ENCODE results near the gene HINT2. TPM values are rescaled to one million over a fixed set of nuclear protein-coding genes. Genes with fewer than 3 reads are reported as not detected.

The HINT2 gene
- polyA plus RNA-seq, 1 donor from 2014 or later: 89.2 TPM

- Mint-ChIP-seq H3K4me3 (peak overlapping the region; percentile 77 to 93 (median 86)), H3K27ac (peak overlapping the region in 2 of 3 donors; percentile 23 to 82), H3K36me3 (no peaks in the 10 kb centered on the region), H3K4me1 (peaks cover 30 to 37% (median 30%) of the 10 kb centered on the region in 3 donors), H3K9me3 (no peaks in the 10 kb centered on the region), H3K27me3 (no peaks in the 10 kb centered on the region)
Observed at GRCh38 chr9:35829764-35830096, 14.9 kb upstream of the HINT2 start.

GRCh38 chr9:35829084-35829763 lies 14.4 kb upstream of the HINT2 start, which contains the start of gene TMEM8B:
Gene TMEM8B, plus strand, starts transcription at chr9:35829228. Its CDS starts 220 bp downstream, at chr9:35829448.
- H3K27ac Mint-ChIP-seq: peak within 1 kb of the TSS; percentile 36 to 97 (median 94)
- H3K4me3 Mint-ChIP-seq: peak within 1 kb of the TSS; percentile 91 to 100 (median 94)
- H3K27me3 Mint-ChIP-seq: no peaks in the 10 kb centered on the region
- H3K9me3 Mint-ChIP-seq: no peaks in the 10 kb centered on the region
- peaks cover 25 to 32% (median 25%) of the 10 kb centered on the region in 3 donors for H3K4me1 Mint-ChIP-seq
- no peaks in the 10 kb centered on the region for H3K36me3 Mint-ChIP-seq

GRCh38 chr9:35828716-35829083 lies 13.9 kb upstream of the HINT2 start, which contains the start of gene FAM221B:
Gene FAM221B, minus strand, starts transcription at chr9:35828732. Its CDS starts 2,571 bp downstream, at chr9:35826161.
- Mint-ChIP-seq H3K36me3 (no peaks in the 10 kb centered on the region), H3K4me1 (peaks cover 20 to 28% (median 20%) of the 10 kb centered on the region in 3 donors), H3K9me3 (no peaks in the 10 kb centered on the region), H3K27ac (peak within 1 kb of the TSS; percentile 36 to 97 (median 94)), H3K27me3 (no peaks in the 10 kb centered on the region), H3K4me3 (peak within 1 kb of the TSS; percentile 91 to 100 (median 94))

- H3K27me3 Mint-ChIP-seq: no peaks in the 10 kb centered on the region
- H3K27ac Mint-ChIP-seq: peak overlapping the region in 2 of 3 donors; percentile 5 to 9
- H3K4me3 Mint-ChIP-seq: peak overlapping the region in 3 of 4 donors; percentile 44 to 65 (median 61)
- peaks cover 11 to 21% (median 13%) of the 10 kb centered on the region in 3 donors for H3K4me1 Mint-ChIP-seq
- H3K9me3 Mint-ChIP-seq: no peaks in the 10 kb centered on the region
- no peaks in the 10 kb centered on the region for H3K36me3 Mint-ChIP-seq
Observed at GRCh38 chr9:35827486-35827885, 12.6 kb upstream of the HINT2 start.

- Mint-ChIP-seq H3K27ac (peak overlapping the region; percentile 1 to 10 (median 2)), H3K9me3 (no peaks in the 10 kb centered on the region), H3K27me3 (no peaks in the 10 kb centered on the region), H3K36me3 (no peaks in the 10 kb centered on the region), H3K4me1 (peaks cover 11 to 19% (median 11%) of the 10 kb centered on the region in 3 donors), H3K4me3 (peak overlapping the region; percentile 22 to 43 (median 37))
Observed at GRCh38 chr9:35826071-35826701, 11.3 kb upstream of the HINT2 start.

- Mint-ChIP-seq H3K4me3 (peak overlapping the region in 1 of 4 donors; percentile 13), H3K27ac (peak overlapping the region in 1 of 3 donors; percentile 21), H3K4me1 (peaks cover 0 to 4% (median 4%) of the 10 kb centered on the region in 3 donors), H3K9me3 (no peaks in the 10 kb centered on the region), H3K36me3 (peaks cover 2% of the 10 kb centered on the region), H3K27me3 (no peaks in the 10 kb centered on the region)
Observed at GRCh38 chr9:35822926-35823325, 8.1 kb upstream of the HINT2 start.

GRCh38 chr9:35820076-35820475 lies 5.2 kb upstream of the HINT2 start:
- Mint-ChIP-seq H3K27me3 (peaks cover 1% of the 10 kb centered on the region), H3K9me3 (peaks cover 0 to 1% (median 0%) of the 10 kb centered on the region in 3 donors), H3K4me3 (peak overlapping the region in 1 of 4 donors; percentile 15), H3K36me3 (peaks cover 2% of the 10 kb centered on the region), H3K27ac (no peak overlapping the region), H3K4me1 (peaks cover 3 to 6% (median 4%) of the 10 kb centered on the region in 3 donors)

GRCh38 chr9:35818341-35818740 lies 3.5 kb upstream of the HINT2 start:
- Mint-ChIP-seq H3K27me3 (peaks cover 1% of the 10 kb centered on the region), H3K9me3 (peaks cover 0 to 1% (median 0%) of the 10 kb centered on the region in 3 donors), H3K4me1 (peaks cover 11 to 14% (median 14%) of the 10 kb centered on the region in 3 donors), H3K27ac (peak overlapping the region in 1 of 3 donors; percentile 35), H3K4me3 (peak overlapping the region in 1 of 4 donors; percentile 82), H3K36me3 (peaks cover 2% of the 10 kb centered on the region)

- peaks cover 21 to 26% (median 24%) of the 10 kb centered on the region in 3 donors for H3K4me1 Mint-ChIP-seq
- H3K27me3 Mint-ChIP-seq: peaks cover 1% of the 10 kb centered on the region
- peak overlapping the region in 1 of 3 donors; percentile 22 for H3K27ac Mint-ChIP-seq
- H3K36me3 Mint-ChIP-seq: peaks cover 2% of the 10 kb centered on the region
- peaks cover 0 to 1% (median 0%) of the 10 kb centered on the region in 3 donors for H3K9me3 Mint-ChIP-seq
- peak overlapping the region in 2 of 4 donors; percentile 18 to 82 for H3K4me3 Mint-ChIP-seq
Observed at GRCh38 chr9:35816708-35817107, 1.9 kb upstream of the HINT2 start.

GRCh38 chr9:35814106-35814840 lies 569 bp downstream of the HINT2 start:
- peaks cover 2% of the 10 kb centered on the region for H3K36me3 Mint-ChIP-seq
- H3K4me1 Mint-ChIP-seq: peaks cover 22 to 31% (median 28%) of the 10 kb centered on the region in 3 donors
- H3K9me3 Mint-ChIP-seq: peaks cover 0 to 1% (median 0%) of the 10 kb centered on the region in 3 donors
- H3K27me3 Mint-ChIP-seq: peaks cover 1% of the 10 kb centered on the region
- peak overlapping the region; percentile 87 to 96 (median 95) for H3K27ac Mint-ChIP-seq
- H3K4me3 Mint-ChIP-seq: peak overlapping the region; percentile 95 to 99 (median 98)

- Mint-ChIP-seq H3K4me1 (peaks cover 22 to 31% (median 28%) of the 10 kb centered on the region in 3 donors), H3K27me3 (peaks cover 1% of the 10 kb centered on the region), H3K36me3 (peaks cover 3% of the 10 kb centered on the region), H3K27ac (peak overlapping the region in 2 of 3 donors; percentile 39 to 95), H3K9me3 (peaks cover 0 to 1% (median 0%) of the 10 kb centered on the region in 3 donors), H3K4me3 (peak overlapping the region; percentile 95 to 99 (median 98))
Observed at GRCh38 chr9:35813434-35814105, 1.3 kb downstream of the HINT2 start.

GRCh38 chr9:35812025-35812602 lies 2.7 kb downstream of the HINT2 start, which contains the start of gene SPAG8:
Gene SPAG8, minus strand, starts transcription at chr9:35812262. Its CDS starts 115 bp downstream, at chr9:35812147.
- peak within 1 kb of the TSS; percentile 85 to 98 (median 94) for H3K4me3 Mint-ChIP-seq
- H3K9me3 Mint-ChIP-seq: peaks cover 0 to 1% (median 0%) of the 10 kb centered on the region in 3 donors
- H3K27ac Mint-ChIP-seq: peak within 1 kb of the TSS; percentile 96 to 98 (median 97)
- H3K36me3 Mint-ChIP-seq: peaks cover 2% of the 10 kb centered on the region
- peaks cover under 1% of the 10 kb centered on the region for H3K27me3 Mint-ChIP-seq
- H3K4me1 Mint-ChIP-seq: peaks cover 22 to 31% (median 28%) of the 10 kb centered on the region in 3 donors

GRCh38 chr9:35811381-35812024 lies 3.3 kb downstream of the HINT2 start:
- H3K27me3 Mint-ChIP-seq: no peaks in the 10 kb centered on the region
- H3K9me3 Mint-ChIP-seq: peaks cover 0 to 1% (median 0%) of the 10 kb centered on the region in 3 donors
- peaks cover 5% of the 10 kb centered on the region for H3K36me3 Mint-ChIP-seq
- peaks cover 22 to 31% (median 28%) of the 10 kb centered on the region in 3 donors for H3K4me1 Mint-ChIP-seq
- H3K27ac Mint-ChIP-seq: peak overlapping the region; percentile 96 to 98 (median 97)
- peak overlapping the region; percentile 85 to 98 (median 94) for H3K4me3 Mint-ChIP-seq

Measured in IgD-negative memory B cell (primary cell).